GM12892 (cell line): ENCODE measurements around the gene METTL25.

Source experiments
- POLR2A ChIP-seq: IDR thresholded peaks from 2 replicates; pipeline ENCODE4 v1.6.1; 2011; ENCODE audit warnings: low read depth, low read length, control low read depth
- POLR2AphosphoS5 ChIP-seq: IDR thresholded peaks from 2 replicates; pipeline ENCODE4 v1.6.1; 2011; ENCODE audit warnings: low read depth, low read length, control low read depth

DNA sequence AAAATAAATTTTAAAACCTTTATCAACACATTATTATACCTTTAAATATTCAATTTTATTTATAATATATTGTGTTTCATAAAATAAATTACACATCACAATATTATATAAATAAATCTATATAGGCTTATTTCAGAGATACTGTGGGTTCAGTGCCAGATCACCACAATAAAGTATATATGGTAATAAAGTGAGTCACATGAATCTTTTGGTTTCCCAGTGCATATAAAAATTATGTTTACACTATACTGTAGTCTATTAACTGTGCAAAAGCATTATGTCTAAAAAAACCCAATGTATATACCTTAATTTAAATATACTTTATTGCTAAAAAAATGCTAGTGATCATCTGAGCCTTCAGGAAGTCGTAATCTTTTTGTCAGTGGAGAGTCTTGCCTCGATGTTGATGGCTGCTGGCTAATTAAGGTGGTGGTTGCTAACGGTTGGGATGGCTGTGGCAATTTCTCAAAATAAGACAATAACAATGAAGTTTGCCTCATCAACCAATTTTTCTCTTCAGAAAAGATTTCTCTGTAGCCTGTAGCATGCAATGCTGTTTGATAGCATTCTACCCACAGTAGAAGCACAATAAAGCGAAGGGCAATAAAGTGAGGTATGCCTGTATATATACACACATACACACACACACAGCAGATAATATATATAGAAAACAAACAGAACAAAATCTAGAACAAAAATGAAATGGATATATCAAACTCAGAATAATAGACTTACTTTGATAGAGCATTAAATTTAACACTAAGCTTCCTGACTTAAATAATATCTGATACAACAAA, 32.6 kb upstream of the METTL25 start:
- no peak for TF ChIP-seq POLR2AphosphoS5
- no peak for TF ChIP-seq POLR2A
